Measurements from ENCODE around the gene JMJD1C. TPM values are rescaled to one million over a fixed set of nuclear protein-coding genes. Genes with fewer than 3 reads are reported as not detected.
A peak's percentile ranks its signal among the peaks of the same experiment; 100 is the strongest.
"Not testable (repeated sequence)": the region's sequence is repeated elsewhere in the genome, so short reads cannot be mapped to it uniquely, and the experiment has no call there.

JMJD1C gene
- total RNA-seq, 4 donors from 2014 or later, result 127 to 330 (median 208) TPM

DNA sequence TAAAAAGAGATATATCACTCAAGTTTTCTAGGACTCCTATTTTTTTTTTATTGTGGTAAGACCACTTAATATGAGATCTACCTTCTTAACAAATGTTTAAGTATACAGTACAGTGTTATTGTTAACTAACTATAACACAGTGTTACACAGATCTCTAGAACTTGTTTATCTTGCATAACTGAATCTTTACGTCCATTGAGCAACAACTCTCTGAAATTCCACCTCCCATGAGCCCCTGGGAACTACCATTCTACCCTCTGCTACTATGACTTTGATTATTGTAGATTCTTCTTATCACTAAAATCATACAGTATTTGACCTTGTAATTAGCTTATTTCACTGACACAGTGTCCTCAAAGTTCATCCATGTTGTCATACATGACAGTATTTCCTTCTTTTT is 32.9 kb upstream of the JMJD1C start:
- Histone ChIP-seq H3K27me3 (no peaks in the 10 kb centered on the region), H3K27ac (no peak overlapping the region), H3K4me3 (no peak overlapping the region), H3K9me3 (no peaks in the 10 kb centered on the region), H3K4me1 (peaks cover 0 to 6% of the 10 kb centered on the region in 2 donors), H3K36me3 (no peaks in the 10 kb centered on the region)
- TF ChIP-seq, protein P1, sequence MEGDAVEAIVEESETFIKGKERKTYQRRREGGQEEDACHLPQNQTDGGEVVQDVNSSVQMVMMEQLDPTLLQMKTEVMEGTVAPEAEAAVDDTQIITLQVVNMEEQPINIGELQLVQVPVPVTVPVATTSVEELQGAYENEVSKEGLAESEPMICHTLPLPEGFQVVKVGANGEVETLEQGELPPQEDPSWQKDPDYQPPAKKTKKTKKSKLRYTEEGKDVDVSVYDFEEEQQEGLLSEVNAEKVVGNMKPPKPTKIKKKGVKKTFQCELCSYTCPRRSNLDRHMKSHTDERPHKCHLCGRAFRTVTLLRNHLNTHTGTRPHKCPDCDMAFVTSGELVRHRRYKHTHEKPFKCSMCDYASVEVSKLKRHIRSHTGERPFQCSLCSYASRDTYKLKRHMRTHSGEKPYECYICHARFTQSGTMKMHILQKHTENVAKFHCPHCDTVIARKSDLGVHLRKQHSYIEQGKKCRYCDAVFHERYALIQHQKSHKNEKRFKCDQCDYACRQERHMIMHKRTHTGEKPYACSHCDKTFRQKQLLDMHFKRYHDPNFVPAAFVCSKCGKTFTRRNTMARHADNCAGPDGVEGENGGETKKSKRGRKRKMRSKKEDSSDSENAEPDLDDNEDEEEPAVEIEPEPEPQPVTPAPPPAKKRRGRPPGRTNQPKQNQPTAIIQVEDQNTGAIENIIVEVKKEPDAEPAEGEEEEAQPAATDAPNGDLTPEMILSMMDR (IDR thresholded peaks at IDR 0.05), result no peak
- TF ChIP-seq POLR2A (IDR thresholded peaks at IDR 0.05), result no peak
- DNase-seq, result no peak
- intact Hi-C loops (cut with DNase I; ENCODE audit: low total_unique reads), result no loop called here

GRCh38 chr10:63497321-63497720 is 31.5 kb upstream of the JMJD1C start:
- Histone ChIP-seq H3K4me1 (peaks cover 0 to 6% of the 10 kb centered on the region in 2 donors), H3K9me3 (no peaks in the 10 kb centered on the region), H3K27ac (no peak overlapping the region), H3K27me3 (no peaks in the 10 kb centered on the region), H3K4me3 (no peak overlapping the region), H3K36me3 (no peaks in the 10 kb centered on the region)
- TF ChIP-seq POLR2A (IDR thresholded peaks at IDR 0.05), result no peak
- TF ChIP-seq, protein P1 (IDR thresholded peaks at IDR 0.05), result no peak
- no peak for DNase-seq
- intact Hi-C loops (cut with DNase I; ENCODE audit: low total_unique reads), result no loop called here

DNA sequence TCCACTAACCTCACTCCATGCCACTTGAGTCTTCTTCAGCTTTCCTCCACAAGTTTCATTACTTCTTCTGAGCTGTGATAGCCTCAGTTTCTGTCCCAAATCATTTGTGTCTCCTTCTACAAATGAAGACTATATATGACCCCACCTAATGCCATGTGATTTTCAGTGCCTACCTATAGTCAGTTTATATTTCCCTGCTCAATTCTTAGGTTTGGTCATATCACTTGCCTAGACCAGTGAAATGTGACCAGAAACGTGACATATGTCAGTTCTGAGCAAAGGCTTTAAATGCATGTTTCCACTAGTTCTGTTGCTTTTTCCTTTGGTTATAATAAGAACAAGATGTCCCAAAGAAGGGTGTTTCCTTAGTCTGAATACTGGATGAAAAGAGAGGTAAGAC is 30.8 kb upstream of the JMJD1C start:
- TF ChIP-seq, protein P1 (IDR thresholded peaks at IDR 0.05), result no peak
- Histone ChIP-seq H3K9me3 (no peaks in the 10 kb centered on the region), H3K27me3 (no peaks in the 10 kb centered on the region), H3K4me3 (no peak overlapping the region), H3K4me1 (peaks cover 0 to 6% of the 10 kb centered on the region in 2 donors), H3K27ac (no peak overlapping the region), H3K36me3 (no peaks in the 10 kb centered on the region)
- no peak for DNase-seq
- intact Hi-C loops (cut with DNase I; ENCODE audit: low total_unique reads), result no loop called here

DNA sequence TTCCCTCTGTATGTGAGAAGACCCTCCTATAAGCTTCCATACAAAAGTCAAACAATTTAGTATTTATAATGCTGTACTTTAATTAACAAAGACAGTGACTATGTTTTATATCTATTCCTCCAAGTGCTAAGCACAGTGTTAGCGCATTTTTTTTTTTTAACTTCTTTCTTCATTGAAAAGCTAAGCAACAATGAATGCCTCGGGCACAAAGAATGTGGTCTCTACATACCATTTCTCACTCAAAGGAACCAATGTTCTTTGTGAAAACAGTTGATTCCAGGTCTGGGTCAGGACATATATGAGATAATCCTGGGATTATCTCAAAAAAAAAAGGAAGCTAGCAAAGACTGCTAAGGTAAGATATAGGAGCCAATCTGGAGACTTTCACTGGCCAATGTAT is 29.2 kb upstream of the JMJD1C start:
- H3K36me3 ChIP-seq, result no peaks in the 10 kb centered on the region
- H3K27ac ChIP-seq, result no peak overlapping the region
- peaks cover 0 to 6% of the 10 kb centered on the region in 2 donors for H3K4me1 ChIP-seq
- H3K9me3 ChIP-seq, result no peaks in the 10 kb centered on the region
- no peak for TF ChIP-seq POLR2A (IDR thresholded peaks at IDR 0.05)
- TF ChIP-seq, protein P1 (IDR thresholded peaks at IDR 0.05), result no peak
- intact Hi-C loops (cut with DNase I; ENCODE audit: low total_unique reads), result no loop called here
- no peak overlapping the region for H3K4me3 ChIP-seq
- no peaks in the 10 kb centered on the region for H3K27me3 ChIP-seq
- DNase-seq, result no peak

DNA sequence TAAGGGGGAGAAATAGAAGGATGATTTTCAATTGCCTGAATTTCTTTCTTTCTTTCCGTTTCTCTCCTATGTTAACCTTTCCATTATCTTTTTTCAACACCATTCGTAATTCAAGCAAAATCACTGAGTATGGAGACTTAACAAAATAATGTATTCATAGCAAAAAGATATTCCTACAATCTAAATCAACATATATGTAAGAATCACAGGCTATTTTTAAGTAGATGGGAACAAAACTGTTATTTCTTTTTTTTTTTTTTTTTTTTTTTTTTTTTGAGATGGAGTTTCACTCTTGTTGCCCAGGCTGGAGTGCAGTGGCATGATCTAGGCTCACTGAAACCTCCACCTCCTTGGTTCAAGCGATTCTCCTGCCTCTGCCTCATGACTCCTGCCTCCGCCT is 27.2 kb upstream of the JMJD1C start:
- H3K4me1 ChIP-seq, result peaks cover 0 to under 1% of the 10 kb centered on the region in 2 donors
- no peaks in the 10 kb centered on the region for H3K27me3 ChIP-seq
- peak overlapping the region; percentile 67 to 77 for H3K27ac ChIP-seq
- DNase-seq, result no peak
- TF ChIP-seq POLR2A (IDR thresholded peaks at IDR 0.05), result no peak
- TF ChIP-seq, protein P1 (IDR thresholded peaks at IDR 0.05), result no peak
- H3K9me3 ChIP-seq, result no peaks in the 10 kb centered on the region
- intact Hi-C loops (cut with DNase I; ENCODE audit: low total_unique reads), result no loop called here
- no peak overlapping the region for H3K4me3 ChIP-seq
- H3K36me3 ChIP-seq, result no peaks in the 10 kb centered on the region

DNA sequence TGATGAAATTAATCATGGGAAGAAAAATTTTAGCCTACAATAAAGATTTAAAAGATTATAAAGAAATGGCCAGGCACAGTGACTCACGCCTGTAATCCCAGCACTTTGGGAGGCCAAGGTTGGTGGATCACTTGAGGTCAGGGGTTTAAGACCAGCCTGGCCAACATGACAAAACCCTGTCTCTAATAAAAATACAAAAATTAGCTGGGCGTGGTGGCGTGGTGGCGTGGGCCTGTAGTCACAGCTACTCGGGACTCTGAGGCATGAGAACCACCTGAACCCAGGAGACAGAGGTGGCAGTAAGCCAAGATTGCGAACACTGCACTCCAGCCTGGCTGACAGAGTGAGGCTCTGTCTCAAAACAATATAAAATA is 26.5 kb upstream of the JMJD1C start:
- H3K36me3 ChIP-seq; H3K27me3 ChIP-seq; intact Hi-C loops (cut with DNase I; ENCODE audit: low total_unique reads); H3K4me1 ChIP-seq; H3K9me3 ChIP-seq: not testable (repeated sequence)
- H3K27ac ChIP-seq, result peak overlapping the region; percentile 67 to 77
- peak in 1 of 2 donors; percentile 29 for DNase-seq
- H3K4me3 ChIP-seq, result peak overlapping the region in 1 of 2 donors; percentile 7
